Loucy (cell line): ENCODE measurements around the gene USHBP1.

Source experiments
- EZH2phosphoT487 ChIP-seq: fragments of 200-600 bp; IDR thresholded peaks from 2 replicates; pipeline ENCODE4 v1.6.1; 2018; ENCODE audit warnings: antibody characterized with exemption, mild to moderate bottlenecking, moderate library complexity, borderline replicate concordance
- TF ChIP-seq, protein P1 (sequence below): fragments of 200-600 bp; sonication (generic); conservative IDR thresholded peaks from 2 replicates; pipeline ENCODE4 v1.5.1; 2014; ENCODE audit warnings: mild to moderate bottlenecking, antibody characterized with exemption, low read length

DNA sequence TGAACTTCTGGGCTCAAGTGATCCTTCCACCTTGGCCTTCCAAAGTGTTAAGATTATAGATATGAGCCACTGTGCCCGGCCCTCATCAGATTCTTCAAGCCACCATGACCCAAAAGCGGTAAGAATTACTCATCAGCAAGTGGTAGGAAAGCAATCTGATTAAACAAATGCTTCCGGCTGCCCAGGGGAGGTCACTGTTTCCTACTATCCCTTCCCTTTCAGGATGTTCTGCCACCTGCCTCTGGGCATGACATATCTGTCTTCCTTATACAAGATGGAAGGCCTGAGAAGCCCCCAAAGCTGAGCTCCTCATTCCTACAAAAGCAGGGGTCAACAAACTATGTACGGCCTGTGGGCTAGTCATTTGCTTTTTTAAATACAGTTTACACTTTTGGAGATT lies 31.7 kb upstream of the USHBP1 start:
- TF ChIP-seq, protein P1, sequence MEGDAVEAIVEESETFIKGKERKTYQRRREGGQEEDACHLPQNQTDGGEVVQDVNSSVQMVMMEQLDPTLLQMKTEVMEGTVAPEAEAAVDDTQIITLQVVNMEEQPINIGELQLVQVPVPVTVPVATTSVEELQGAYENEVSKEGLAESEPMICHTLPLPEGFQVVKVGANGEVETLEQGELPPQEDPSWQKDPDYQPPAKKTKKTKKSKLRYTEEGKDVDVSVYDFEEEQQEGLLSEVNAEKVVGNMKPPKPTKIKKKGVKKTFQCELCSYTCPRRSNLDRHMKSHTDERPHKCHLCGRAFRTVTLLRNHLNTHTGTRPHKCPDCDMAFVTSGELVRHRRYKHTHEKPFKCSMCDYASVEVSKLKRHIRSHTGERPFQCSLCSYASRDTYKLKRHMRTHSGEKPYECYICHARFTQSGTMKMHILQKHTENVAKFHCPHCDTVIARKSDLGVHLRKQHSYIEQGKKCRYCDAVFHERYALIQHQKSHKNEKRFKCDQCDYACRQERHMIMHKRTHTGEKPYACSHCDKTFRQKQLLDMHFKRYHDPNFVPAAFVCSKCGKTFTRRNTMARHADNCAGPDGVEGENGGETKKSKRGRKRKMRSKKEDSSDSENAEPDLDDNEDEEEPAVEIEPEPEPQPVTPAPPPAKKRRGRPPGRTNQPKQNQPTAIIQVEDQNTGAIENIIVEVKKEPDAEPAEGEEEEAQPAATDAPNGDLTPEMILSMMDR, result no peak
- TF ChIP-seq EZH2phosphoT487, result no peak
